Activated T-cell treated with anti-CD3 and anti-CD28 coated beads, Interleukin-2, amount 50 U/mL, for 24 hours (primary cell): ENCODE measurements around the gene CDH22.

ENCODE experiments used
- DNase-seq: peaks from one replicate; pipeline ENCODE4 v3.0.0-alpha.2; 2020
- H3K27ac Mint-ChIP-seq: 2 replicates; pipeline ENCODE4 v1.8.0; 2020; ENCODE audit warnings: mild to moderate bottlenecking, mixed read lengths
- H3K27me3 Mint-ChIP-seq: 2 replicates; pipeline ENCODE4 v1.8.0; 2020; ENCODE audit warnings: mixed read lengths
- H3K36me3 Mint-ChIP-seq: 2 replicates; pipeline ENCODE4 v1.8.0; 2020; ENCODE audit warnings: low read depth, mixed read lengths
- H3K4me1 Mint-ChIP-seq: 2 replicates; pipeline ENCODE4 v1.8.0; 2020; ENCODE audit warnings: low read depth, mixed read lengths
- H3K4me3 Mint-ChIP-seq: 2 replicates; pipeline ENCODE4 v1.8.0; 2020; ENCODE audit warnings: mild to moderate bottlenecking, moderate library complexity, mixed read lengths
- H3K9me3 Mint-ChIP-seq: 2 replicates; pipeline ENCODE4 v1.8.0; 2020; ENCODE audit warnings: mixed read lengths

Gene CDH22

GRCh38 chr20:46316984-46317684 lies 8.8 kb upstream of the CDH22 start:
- no peaks in the 10 kb centered on the region for H3K9me3 Mint-ChIP-seq
- H3K27ac Mint-ChIP-seq, result no peak overlapping the region
- DNase-seq, result no peak
- H3K4me3 Mint-ChIP-seq, result no peak overlapping the region
- no peaks in the 10 kb centered on the region for H3K36me3 Mint-ChIP-seq
- peaks cover 59% of the 10 kb centered on the region for H3K27me3 Mint-ChIP-seq
- peaks cover under 1% of the 10 kb centered on the region for H3K4me1 Mint-ChIP-seq

DNA sequence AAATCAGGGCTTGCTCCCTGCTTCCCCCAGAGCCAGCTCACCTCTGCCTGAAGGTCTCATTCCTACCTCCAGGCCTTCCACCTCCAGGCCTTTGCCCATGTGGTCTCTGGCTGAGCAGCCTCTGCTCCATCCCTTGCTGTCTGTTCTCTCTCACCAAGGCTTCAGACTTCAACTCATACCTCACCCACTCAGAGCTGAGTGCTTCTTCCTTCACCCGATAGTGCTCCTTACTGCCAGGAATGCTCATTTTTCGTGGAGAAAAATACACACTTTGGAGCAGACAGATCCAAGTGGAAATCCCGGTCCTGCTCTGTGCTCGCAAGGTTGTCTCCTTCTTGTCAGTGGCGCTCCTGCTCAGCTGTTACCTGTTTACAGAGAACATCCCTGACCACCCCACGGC lies 7.0 kb upstream of the CDH22 start:
- H3K27me3 Mint-ChIP-seq, result peaks cover 75% of the 10 kb centered on the region
- H3K9me3 Mint-ChIP-seq, result no peaks in the 10 kb centered on the region
- peaks cover 5% of the 10 kb centered on the region for H3K4me1 Mint-ChIP-seq
- H3K36me3 Mint-ChIP-seq, result no peaks in the 10 kb centered on the region
- no peak overlapping the region for H3K4me3 Mint-ChIP-seq
- no peak for DNase-seq
- no peak overlapping the region for H3K27ac Mint-ChIP-seq

- no peaks in the 10 kb centered on the region for H3K9me3 Mint-ChIP-seq
- peaks cover 7% of the 10 kb centered on the region for H3K4me1 Mint-ChIP-seq
- no peak overlapping the region for H3K27ac Mint-ChIP-seq
- DNase-seq, result no peak
- no peak overlapping the region for H3K4me3 Mint-ChIP-seq
- no peaks in the 10 kb centered on the region for H3K36me3 Mint-ChIP-seq
- H3K27me3 Mint-ChIP-seq, result peaks cover 94% of the 10 kb centered on the region
Observed at GRCh38 chr20:46312945-46313861, 4.9 kb upstream of the CDH22 start.

GRCh38 chr20:46312075-46312944 lies 4.0 kb upstream of the CDH22 start:
- no peak for DNase-seq
- H3K4me3 Mint-ChIP-seq, result no peak overlapping the region
- no peaks in the 10 kb centered on the region for H3K9me3 Mint-ChIP-seq
- H3K27ac Mint-ChIP-seq, result no peak overlapping the region
- H3K27me3 Mint-ChIP-seq, result peaks cover 86% of the 10 kb centered on the region
- no peaks in the 10 kb centered on the region for H3K36me3 Mint-ChIP-seq
- peaks cover 7% of the 10 kb centered on the region for H3K4me1 Mint-ChIP-seq

DNA sequence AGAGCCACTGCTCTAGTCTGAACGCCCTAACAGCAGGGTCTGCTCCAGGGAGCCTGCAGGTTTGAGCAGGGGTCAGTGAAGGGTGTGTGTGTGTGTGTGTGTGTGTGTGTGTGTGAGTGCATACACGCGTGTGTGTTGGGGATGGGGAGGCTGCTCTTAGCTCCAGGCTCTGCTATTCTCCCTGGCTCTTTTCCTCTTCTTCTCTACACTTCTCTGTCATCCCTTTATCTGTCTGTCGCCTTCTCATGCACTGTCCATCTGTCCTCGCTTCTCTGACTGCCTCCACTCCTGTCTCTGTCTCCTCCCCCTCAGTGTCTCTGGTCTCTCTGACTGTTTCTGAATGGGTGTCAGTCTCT lies 3.4 kb upstream of the CDH22 start:
- DNase-seq, result no peak
- Mint-ChIP-seq H3K27me3 (peaks cover 84% of the 10 kb centered on the region), H3K4me3 (no peak overlapping the region), H3K36me3 (no peaks in the 10 kb centered on the region), H3K9me3 (no peaks in the 10 kb centered on the region), H3K4me1 (peaks cover 7% of the 10 kb centered on the region), H3K27ac (no peak overlapping the region)

GRCh38 chr20:46311039-46311650 lies 2.8 kb upstream of the CDH22 start:
- no peak overlapping the region for H3K4me3 Mint-ChIP-seq
- H3K4me1 Mint-ChIP-seq, result peaks cover 7% of the 10 kb centered on the region
- peaks cover 84% of the 10 kb centered on the region for H3K27me3 Mint-ChIP-seq
- H3K9me3 Mint-ChIP-seq, result no peaks in the 10 kb centered on the region
- H3K27ac Mint-ChIP-seq, result no peak overlapping the region
- no peak for DNase-seq
- no peaks in the 10 kb centered on the region for H3K36me3 Mint-ChIP-seq

DNA sequence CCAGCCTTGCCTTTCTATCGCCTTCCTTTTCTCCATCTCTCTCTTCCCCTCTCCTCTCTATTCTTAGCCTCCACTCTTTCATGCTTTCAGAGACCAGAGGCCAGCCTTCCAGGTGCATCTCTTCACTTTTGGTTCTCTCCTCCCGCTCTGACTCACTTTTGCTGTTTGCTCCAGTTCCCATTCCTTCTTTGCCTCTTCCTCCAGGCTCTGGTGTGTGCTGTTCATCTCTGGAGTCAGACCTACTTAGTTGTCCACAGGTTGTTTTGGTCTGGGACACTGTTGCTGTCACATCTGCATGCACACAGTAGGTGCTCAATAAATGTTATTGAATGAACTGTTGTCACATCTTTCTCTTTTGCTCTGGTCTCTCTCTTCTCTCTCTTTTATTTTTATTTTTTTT lies 1.6 kb upstream of the CDH22 start:
- peaks cover 7% of the 10 kb centered on the region for H3K4me1 Mint-ChIP-seq
- H3K4me3 Mint-ChIP-seq, result no peak overlapping the region
- no peaks in the 10 kb centered on the region for H3K36me3 Mint-ChIP-seq
- no peak for DNase-seq
- no peaks in the 10 kb centered on the region for H3K9me3 Mint-ChIP-seq
- H3K27me3 Mint-ChIP-seq, result peaks cover 84% of the 10 kb centered on the region
- H3K27ac Mint-ChIP-seq, result no peak overlapping the region

- Mint-ChIP-seq H3K4me1 (peaks cover 7% of the 10 kb centered on the region), H3K27me3 (peaks cover 73% of the 10 kb centered on the region), H3K9me3 (no peaks in the 10 kb centered on the region), H3K4me3 (no peak overlapping the region), H3K36me3 (no peaks in the 10 kb centered on the region), H3K27ac (no peak overlapping the region)
- no peak for DNase-seq
Observed at GRCh38 chr20:46307999-46308257, 370 bp downstream of the CDH22 start.

DNA sequence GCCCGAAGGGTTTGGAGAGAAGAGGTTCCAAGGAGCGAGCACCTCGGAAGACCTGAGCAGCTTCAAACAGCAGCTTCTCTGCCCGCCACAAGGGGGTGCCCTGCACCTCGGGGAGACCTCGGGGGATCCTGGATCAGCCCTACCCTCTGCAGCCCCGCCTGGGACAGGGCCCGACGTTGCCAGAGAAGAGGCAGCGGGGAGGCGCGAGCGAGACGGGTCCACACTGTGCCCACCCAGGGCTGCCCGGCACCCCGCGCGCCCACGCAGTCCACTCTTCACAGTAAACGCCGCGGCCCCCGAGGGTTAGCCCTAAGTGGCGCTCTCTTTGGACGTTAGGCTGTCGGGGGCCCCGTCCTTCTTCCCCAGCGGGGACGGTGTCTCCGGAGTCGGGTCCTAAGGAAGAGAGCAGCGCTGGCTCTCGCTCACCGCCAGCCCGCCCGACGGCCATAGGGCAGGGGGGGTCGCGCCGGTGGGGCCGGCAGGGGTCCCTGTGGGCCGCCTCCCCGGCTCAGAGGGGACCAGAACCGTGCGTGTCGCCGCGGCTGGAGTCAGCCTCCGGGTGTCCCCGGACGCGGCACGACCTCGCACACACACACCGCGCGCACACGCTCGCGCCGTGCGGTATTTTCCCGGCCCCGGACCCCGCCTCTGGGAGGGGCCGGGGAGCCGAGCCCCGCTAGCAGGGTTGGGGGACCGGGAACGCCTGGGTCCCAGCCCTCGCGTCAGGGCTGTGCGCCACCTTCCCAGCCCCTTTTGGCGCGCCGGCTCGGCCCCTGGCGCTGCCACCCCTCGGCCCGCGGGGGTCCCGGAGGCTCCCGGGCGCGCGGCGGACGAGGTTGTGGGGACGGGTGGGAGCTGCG lies 929 bp downstream of the CDH22 start:
- Mint-ChIP-seq H3K36me3 (no peaks in the 10 kb centered on the region), H3K27me3 (peaks cover 71% of the 10 kb centered on the region), H3K4me3 (peak overlapping the region; percentile 11), H3K27ac (no peak overlapping the region), H3K9me3 (no peaks in the 10 kb centered on the region), H3K4me1 (peaks cover 7% of the 10 kb centered on the region)
- peak; percentile 82 for DNase-seq

GRCh38 chr20:46306743-46307138 lies 1.6 kb downstream of the CDH22 start:
- H3K9me3 Mint-ChIP-seq, result no peaks in the 10 kb centered on the region
- H3K36me3 Mint-ChIP-seq, result no peaks in the 10 kb centered on the region
- H3K27ac Mint-ChIP-seq, result no peak overlapping the region
- H3K4me1 Mint-ChIP-seq, result peaks cover 2% of the 10 kb centered on the region
- DNase-seq, result no peak
- peak overlapping the region; percentile 11 for H3K4me3 Mint-ChIP-seq
- H3K27me3 Mint-ChIP-seq, result peaks cover 65% of the 10 kb centered on the region

GRCh38 chr20:46305973-46306360 lies 2.3 kb downstream of the CDH22 start:
- peaks cover 57% of the 10 kb centered on the region for H3K27me3 Mint-ChIP-seq
- no peak for DNase-seq
- H3K4me3 Mint-ChIP-seq, result no peak overlapping the region
- H3K27ac Mint-ChIP-seq, result no peak overlapping the region
- no peaks in the 10 kb centered on the region for H3K9me3 Mint-ChIP-seq
- H3K36me3 Mint-ChIP-seq, result no peaks in the 10 kb centered on the region
- peaks cover 2% of the 10 kb centered on the region for H3K4me1 Mint-ChIP-seq

DNA sequence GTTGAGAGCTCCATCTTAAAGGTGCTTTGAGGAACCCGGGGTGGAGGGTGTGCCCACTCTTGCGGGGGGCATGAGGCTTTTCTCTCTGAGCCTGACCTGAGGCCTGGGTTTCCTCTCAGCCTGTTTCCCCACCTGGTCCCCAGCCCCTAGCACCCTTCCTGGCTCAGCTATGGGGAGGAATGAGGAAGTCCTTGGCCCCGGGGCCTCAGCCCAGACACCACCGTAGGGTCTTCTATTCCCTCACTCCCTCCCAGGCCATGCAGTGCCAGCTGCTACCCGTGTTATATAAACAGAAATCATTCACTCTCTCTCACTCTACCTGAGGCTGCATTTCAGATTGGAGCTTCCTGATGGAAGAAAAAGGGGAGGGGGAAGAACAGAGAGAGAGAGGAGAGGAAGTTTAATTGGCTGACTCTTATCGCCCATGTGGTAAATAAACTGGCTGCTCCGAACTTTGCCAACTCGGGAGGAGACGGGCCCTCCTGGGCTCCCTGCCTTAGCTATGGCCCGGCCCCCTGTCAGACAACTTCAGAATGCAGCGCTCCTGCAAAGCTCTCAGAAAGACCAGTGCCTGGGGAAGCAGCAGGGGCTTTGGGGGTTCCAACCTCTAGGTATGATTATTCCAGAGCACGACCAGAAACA lies 2.8 kb downstream of the CDH22 start:
- Mint-ChIP-seq H3K36me3 (no peaks in the 10 kb centered on the region), H3K27ac (no peak overlapping the region), H3K4me1 (peaks cover 2% of the 10 kb centered on the region), H3K9me3 (no peaks in the 10 kb centered on the region), H3K4me3 (no peak overlapping the region), H3K27me3 (peaks cover 52% of the 10 kb centered on the region)
- no peak for DNase-seq

DNA sequence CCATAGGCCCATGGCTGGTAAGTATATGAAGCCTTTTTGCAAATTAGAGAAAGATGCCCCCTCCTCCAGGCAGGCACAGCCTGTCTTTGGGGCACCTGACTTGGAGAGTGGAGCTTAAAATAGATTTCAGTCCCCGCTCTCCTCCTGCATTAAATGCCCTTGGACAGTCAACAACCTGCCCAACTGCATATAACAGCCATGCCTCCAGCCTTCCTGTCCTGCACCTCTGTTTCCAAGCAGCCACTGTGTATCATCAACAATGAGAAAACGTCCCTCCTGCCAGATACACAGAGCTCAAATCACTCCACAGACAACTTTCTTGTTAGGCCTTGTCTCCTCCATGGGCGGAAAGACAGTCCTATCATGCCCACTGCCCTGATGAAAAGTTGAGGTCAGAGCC lies 3.4 kb downstream of the CDH22 start:
- Mint-ChIP-seq H3K27me3 (peaks cover 48% of the 10 kb centered on the region), H3K36me3 (no peaks in the 10 kb centered on the region), H3K4me1 (peaks cover 2% of the 10 kb centered on the region), H3K9me3 (no peaks in the 10 kb centered on the region), H3K4me3 (no peak overlapping the region), H3K27ac (no peak overlapping the region)
- DNase-seq, result no peak
